HCT116 (cell line): ENCODE measurements around the gene AGAP1. TPM values are rescaled to one million over a fixed set of nuclear protein-coding genes. Genes with fewer than 3 reads are reported as not detected.

Experiments
- ATAC-seq: fragments of 200-7000 bp; cut with Tn5 transposase; 2 replicates; pipeline ENCODE4 v1.9.1; 2020; ENCODE audit warnings: mild to moderate bottlenecking, moderate library complexity
- BruUV-seq: library from RNA; stranded (reverse); fragments of 400-500 nt; replicated peaks from 2 replicates; lab custom pipeline; 2021; lab: Mats Ljungman, UMichigan
- CTCF ChIA-PET: fragments of 300-600 bp; sonication (Branson Sonifier 250); formaldehyde crosslinking; loops from one replicate; lab custom pipeline; 2021; ENCODE audit warnings: antibody characterized with exemption; lab: Charles Lee
- POLR2A ChIA-PET: fragments of 300-600, 350-600 bp; sonication (Branson Sonifier 250); formaldehyde crosslinking; loops from one replicate; lab custom pipeline; 2021; ENCODE audit warnings: antibody characterized with exemption; lab: Charles Lee
- RAD21 ChIA-PET, 2 experiments: fragments of 300-600 bp; sonication (Branson Sonifier 250); formaldehyde crosslinking; loops; one replicate each; lab custom pipeline; 2023; ENCODE audit warnings: low total read pairs in 2 of 2; ENCODE audit not compliant: uncharacterized antibody in 2 of 2, unreplicated experiment in 2 of 2, low non-redundant PET in 1 of 2; lab: Charles Lee
- DNase-seq: peaks from one replicate; pipeline ENCODE4 v3.0.0-alpha.2; 2010; ENCODE audit warnings: low read depth, low spot score
- H2AFZ ChIP-seq: fragments of 200-600 bp; shearing (Covaris generic), sonication (generic); 2 replicates; pipeline ENCODE4 v1.6.1; 2017; ENCODE audit warnings: low read depth, mixed run types, mixed read lengths, antibody characterized with exemption, low read length; ENCODE audit not compliant: poor library complexity, severe bottlenecking
- H3K27ac ChIP-seq: 2 replicates; pipeline ENCODE4 v1.5.1; 2012; ENCODE audit warnings: low read depth, low read length
- H3K27me3 ChIP-seq: fragments of 200-600 bp; sonication (generic); 2 replicates; pipeline ENCODE4 v1.6.1; 2016; ENCODE audit warnings: mixed run types, low read length, mixed read lengths; ENCODE audit not compliant: insufficient read depth
- H3K36me3 ChIP-seq, 2 experiments: fragments of 200-500 bp in 1 of 2; fragments of 200-600 bp in 1 of 2; sonication (Bioruptor generic) in 1 of 2; sonication (generic) in 1 of 2; 2 replicates each; pipeline versions ENCODE4 v1.5.1 to v1.6.1; 2014 to 2016; ENCODE audit warnings: low read length in 2 of 2, inconsistent platforms in 1 of 2, mixed read lengths in 1 of 2, mixed run types in 1 of 2; ENCODE audit not compliant: insufficient read depth in 2 of 2, control insufficient read depth in 1 of 2
- H3K4me1 ChIP-seq, 2 experiments: fragments of 200-600 bp in 1 of 2; sonication (generic) in 1 of 2; 2 replicates each; pipeline versions ENCODE4 v1.5.1 to v1.6.1; 2012 to 2017; ENCODE audit warnings: low read length in 2 of 2, inconsistent platforms in 1 of 2, mild to moderate bottlenecking in 1 of 2, mixed read lengths in 1 of 2, mixed run types in 1 of 2, moderate library complexity in 1 of 2; ENCODE audit not compliant: insufficient read depth in 2 of 2, control insufficient read depth in 1 of 2
- H3K4me2 ChIP-seq: fragments of 200-600 bp; sonication (generic); 2 replicates; pipeline ENCODE4 v1.6.1; 2017; ENCODE audit warnings: mixed run types, low read length, mixed read lengths
- H3K4me3 ChIP-seq, 2 experiments: fragments of 200-600 bp in 1 of 2; sonication (generic) in 1 of 2; replicated peaks in 1 of 2; 2 replicates each; pipeline ENCODE4 v1.5.1; 2011 to 2016; ENCODE audit warnings: low read length in 2 of 2, control low read depth in 1 of 2, low read depth in 1 of 2, mild to moderate bottlenecking in 1 of 2, mixed read lengths in 1 of 2, mixed run types in 1 of 2
- H3K79me2 ChIP-seq: fragments of 200-600 bp; sonication (generic); 2 replicates; pipeline ENCODE4 v1.6.1; 2017; ENCODE audit warnings: mild to moderate bottlenecking, mixed run types, low read length, moderate library complexity, mixed read lengths; ENCODE audit not compliant: insufficient read depth
- H3K9ac ChIP-seq: fragments of 200-600 bp; sonication (generic); 2 replicates; pipeline ENCODE4 v1.6.1; 2016; ENCODE audit warnings: low read length, mixed read lengths
- H3K9me2 ChIP-seq: fragments of 200-600 bp; sonication (generic), shearing (Covaris generic); 2 replicates; pipeline ENCODE4 v1.6.1; 2017; ENCODE audit warnings: mixed run types, mild to moderate bottlenecking, moderate library complexity; ENCODE audit not compliant: insufficient read depth
- H3K9me3 ChIP-seq, 2 experiments: fragments of 200-500 bp in 1 of 2; fragments of 200-600 bp in 1 of 2; sonication (Bioruptor generic) in 1 of 2; sonication (generic) in 1 of 2; 2 replicates each; pipeline ENCODE4 v1.6.1; 2014 to 2017; ENCODE audit warnings: low read length in 2 of 2, mixed read lengths in 2 of 2, inconsistent platforms in 1 of 2, low read depth in 1 of 2, mild to moderate bottlenecking in 1 of 2, mixed run types in 1 of 2, moderate library complexity in 1 of 2; ENCODE audit not compliant: control insufficient read depth in 1 of 2, insufficient read depth in 1 of 2
- H4K20me1 ChIP-seq: fragments of 200-600 bp; sonication (generic), shearing (Covaris generic); 2 replicates; pipeline ENCODE4 v1.6.1; 2017; ENCODE audit warnings: mixed run types, mild to moderate bottlenecking, moderate library complexity; ENCODE audit not compliant: insufficient read depth
- EZH2phosphoT487 ChIP-seq: fragments of 200-600 bp; IDR thresholded peaks from 2 replicates; pipeline ENCODE4 v1.6.1; 2018; ENCODE audit warnings: antibody characterized with exemption, borderline replicate concordance
- FOSL1 ChIP-seq: IDR thresholded peaks from 2 replicates; pipeline ENCODE4 v1.6.1; 2012; ENCODE audit warnings: low read depth
- JUND ChIP-seq: IDR thresholded peaks from 2 replicates; pipeline ENCODE4 v1.6.1; 2012
- MAX ChIP-seq: IDR thresholded peaks from 2 replicates; pipeline ENCODE4 v1.6.1; 2012
- POLR2A ChIP-seq: IDR thresholded peaks from 2 replicates; pipeline ENCODE4 v1.7.0; 2011; ENCODE audit warnings: borderline replicate concordance; ENCODE audit not compliant: insufficient read depth, insufficient read length; ENCODE audit errors: extremely low read depth
- POLR2AphosphoS5 ChIP-seq: IDR thresholded peaks from 2 replicates; pipeline ENCODE4 v1.6.1; 2011; ENCODE audit warnings: mild to moderate bottlenecking, low read depth, low read length, moderate library complexity
- RAD21 ChIP-seq: IDR thresholded peaks from 2 replicates; pipeline ENCODE4 v1.6.1; 2012; ENCODE audit warnings: low read depth, mild to moderate bottlenecking
- REST ChIP-seq: IDR thresholded peaks from 2 replicates; pipeline ENCODE4 v1.6.1; 2012; ENCODE audit warnings: low read depth
- YY1 ChIP-seq: IDR thresholded peaks from 2 replicates; pipeline ENCODE4 v1.6.1; 2011; ENCODE audit warnings: low read length, low read depth, moderate library complexity, mild to moderate bottlenecking; ENCODE audit not compliant: insufficient replicate concordance; ENCODE audit errors: extremely low read depth
- intact Hi-C: fragments of 100-400 bp; cut with micrococcal nuclease; formaldehyde crosslinking; loops from 2 replicates; pipeline ENCODE4 v1.10.0; 2022
- total RNA-seq: library from RNA; stranded (reverse); gene quantifications from one replicate; pipeline ENCODE4 v1.2.1, GENCODE V29; 2021; ENCODE audit not compliant: unreplicated experiment

The AGAP1 gene
- total RNA-seq, 1 experiment from 2014 or later, result 43.8 TPM

- H3K4me1 ChIP-seq, result peaks cover 4 to 22% of the 10 kb centered on the region in 2 experiments; a peak in 3 of 4 replicates
- H3K4me2 ChIP-seq, result no peak overlapping the region
- POLR2A ChIA-PET, result no interaction called here
- RAD21 ChIA-PET, result no interaction called here
- DNase-seq, result no peak
- H3K9ac ChIP-seq, result no peak overlapping the region
- H3K27me3 ChIP-seq, result no peaks in the 10 kb centered on the region
- H3K4me3 ChIP-seq, result no peak overlapping the region
- no peaks in the 10 kb centered on the region for H4K20me1 ChIP-seq
- intact Hi-C loops, result loop anchor here (10.0 kb wide), 1 partner anchor 107 kb away; no protein-coding TSS in a partner anchor
- CTCF ChIA-PET, result interaction anchor here (1.6 to 3.1 kb wide), 2 partner anchors 103 to 108 kb away, joined by 5 to 17 read pairs; no protein-coding TSS in a partner anchor
- H3K9me3 ChIP-seq, result no peaks in the 10 kb centered on the region
- H3K79me2 ChIP-seq, result peaks cover 86% of the 10 kb centered on the region
- ATAC-seq, result no peak
- H3K36me3 ChIP-seq, result no peaks in the 10 kb centered on the region
- no peaks in the 10 kb centered on the region for H3K9me2 ChIP-seq
- no peak overlapping the region; the same call in 1 of the 2 replicates for H3K27ac ChIP-seq
- TF ChIP-seq MAX (no peak), REST (no peak), JUND (no peak), YY1 (no peak), POLR2A (no peak), RAD21 (no peak), POLR2AphosphoS5 (no peak), EZH2phosphoT487 (no peak), FOSL1 (no peak)
- H2AFZ ChIP-seq, result no peak overlapping the region
- no TSS peak for BruUV-seq
Measured at GRCh38 chr2:235637896-235638295, 144.1 kb downstream of the AGAP1 start.
